NCI-H1930 (cell line): ENCODE measurements around the gene CCDC12.

ENCODE experiments used
- DNase-seq, 2 experiments: peaks; one replicate each; lab custom pipeline; 2025; lab: John Stamatoyannopoulos, UW

CCDC12 gene

GRCh38 chr3:46936733-46937250 is 39.8 kb downstream of the CCDC12 start:
- DNase-seq: no peak

GRCh38 chr3:46935989-46936558 is 40.5 kb downstream of the CCDC12 start:
- DNase-seq: no peak

- DNase-seq: no peak
Observed at GRCh38 chr3:46935168-46935858, 41.2 kb downstream of the CCDC12 start.

- DNase-seq: no peak
Observed at GRCh38 chr3:46934498-46935167, 41.9 kb downstream of the CCDC12 start.

GRCh38 chr3:46934072-46934471 is 42.5 kb downstream of the CCDC12 start:
- DNase-seq: no peak

- DNase-seq: no peak
Observed at GRCh38 chr3:46933261-46933660, 43.3 kb downstream of the CCDC12 start.

GRCh38 chr3:46932455-46933225 is 43.9 kb downstream of the CCDC12 start:
- no peak for DNase-seq

GRCh38 chr3:46931631-46932331 is 44.8 kb downstream of the CCDC12 start:
- no peak for DNase-seq

GRCh38 chr3:46930945-46931403 is 45.6 kb downstream of the CCDC12 start:
- no peak for DNase-seq

- no peak for DNase-seq
Observed at GRCh38 chr3:46930166-46930944, 46.2 kb downstream of the CCDC12 start.

GRCh38 chr3:46929324-46929723 is 47.2 kb downstream of the CCDC12 start:
- DNase-seq: no peak

GRCh38 chr3:46928282-46928681 is 48.3 kb downstream of the CCDC12 start:
- DNase-seq: no peak

GRCh38 chr3:46927718-46928073 is 48.8 kb downstream of the CCDC12 start:
- DNase-seq: no peak

- DNase-seq: no peak
Observed at GRCh38 chr3:46926871-46927717, 49.5 kb downstream of the CCDC12 start.

- DNase-seq: no peak
Observed at GRCh38 chr3:46926447-46926846, 50.1 kb downstream of the CCDC12 start.

- DNase-seq: no peak
Observed at GRCh38 chr3:46926039-46926438, 50.5 kb downstream of the CCDC12 start.

GRCh38 chr3:46925585-46925934 is 51.0 kb downstream of the CCDC12 start:
- no peak for DNase-seq

GRCh38 chr3:46924921-46925584 is 51.5 kb downstream of the CCDC12 start:
- no peak for DNase-seq

- DNase-seq: no peak
Observed at GRCh38 chr3:46923559-46924350, 52.8 kb downstream of the CCDC12 start.
